ENCODE data around the gene PYY.
A peak's percentile ranks its signal among the peaks of the same experiment; 100 is the strongest.

PYY gene

DNA sequence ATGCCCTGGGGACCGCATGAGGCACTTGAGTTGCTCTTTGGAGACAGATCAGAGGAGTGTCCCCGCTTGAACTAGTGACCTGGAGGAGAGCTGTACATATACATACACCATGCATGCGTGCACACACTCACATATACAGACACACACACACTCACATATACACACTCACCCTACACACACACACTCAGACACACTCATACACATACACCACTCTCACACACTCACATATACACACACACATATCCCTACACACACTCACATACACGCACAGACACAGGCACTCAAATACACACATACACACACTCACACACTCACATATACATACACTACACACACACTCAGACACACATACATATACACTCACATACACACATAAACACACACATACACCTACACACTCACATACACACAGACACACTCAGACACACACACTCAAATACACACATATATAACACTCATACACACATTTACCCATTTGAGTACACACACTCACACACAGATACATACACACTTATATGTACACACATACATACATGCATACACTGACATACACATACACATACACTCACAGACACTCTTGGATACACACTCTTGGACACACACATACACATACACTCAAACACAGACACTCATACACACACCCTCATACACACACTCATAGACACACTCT lies 41.0 kb downstream of the PYY start:
- DNase-seq = no peak

DNA sequence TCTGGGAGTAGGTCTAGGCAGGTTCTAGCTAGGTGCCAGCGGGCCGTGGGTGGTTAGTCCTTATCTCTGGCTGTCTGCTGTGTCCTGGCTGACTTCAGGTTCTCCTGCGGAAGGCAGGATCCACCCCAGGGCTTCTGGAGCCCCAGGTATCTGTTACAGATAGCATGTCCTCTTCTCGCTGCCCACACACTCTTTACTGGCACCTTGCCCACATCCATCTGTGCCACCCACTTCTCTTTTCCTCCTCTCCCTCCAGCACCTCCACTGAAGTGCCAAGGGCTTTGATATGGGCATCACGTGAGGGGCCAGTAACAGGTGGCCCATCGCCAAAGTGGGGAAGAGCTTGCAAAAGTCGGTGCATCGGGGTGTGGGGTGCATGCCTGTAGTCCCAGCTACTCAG lies 41.8 kb downstream of the PYY start:
- no peak for DNase-seq

DNA sequence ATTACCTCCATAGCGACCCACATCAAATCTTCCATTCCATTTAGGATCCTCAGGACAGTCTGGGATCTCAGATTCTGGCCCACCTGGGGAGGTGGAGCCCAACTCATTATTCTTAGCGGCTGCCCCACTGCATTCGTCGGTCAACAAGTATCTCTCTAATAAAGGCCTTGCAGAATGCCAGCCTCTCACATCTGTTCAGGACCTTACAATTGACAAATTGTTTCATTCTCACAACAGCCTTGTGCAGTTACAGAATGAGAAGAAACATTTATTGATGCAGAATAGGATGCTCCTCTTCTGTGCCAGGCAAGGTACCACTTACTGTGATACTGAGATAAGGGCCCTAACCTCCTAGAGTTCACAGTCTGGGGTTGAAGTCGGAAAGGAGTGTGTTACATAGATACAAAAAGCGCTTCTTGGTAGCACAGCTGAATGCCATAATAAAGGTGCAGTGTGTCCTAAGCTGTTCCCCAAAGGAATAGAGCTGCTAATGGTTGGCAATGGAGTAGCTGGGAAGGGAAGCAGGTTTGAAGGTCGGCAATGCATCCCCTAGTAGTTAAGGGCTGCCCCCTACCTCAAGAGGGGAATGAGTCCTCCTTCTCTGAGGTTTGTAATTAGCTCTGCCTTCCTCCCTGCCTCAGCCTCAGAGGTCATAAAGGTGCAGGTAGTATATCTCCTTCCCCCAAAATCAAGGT lies 44.1 kb downstream of the PYY start:
- DNase-seq = no peak

GRCh38 chr17:43907998-43908721 lies 45.6 kb downstream of the PYY start:
- peak; percentile 85 for DNase-seq

DNA sequence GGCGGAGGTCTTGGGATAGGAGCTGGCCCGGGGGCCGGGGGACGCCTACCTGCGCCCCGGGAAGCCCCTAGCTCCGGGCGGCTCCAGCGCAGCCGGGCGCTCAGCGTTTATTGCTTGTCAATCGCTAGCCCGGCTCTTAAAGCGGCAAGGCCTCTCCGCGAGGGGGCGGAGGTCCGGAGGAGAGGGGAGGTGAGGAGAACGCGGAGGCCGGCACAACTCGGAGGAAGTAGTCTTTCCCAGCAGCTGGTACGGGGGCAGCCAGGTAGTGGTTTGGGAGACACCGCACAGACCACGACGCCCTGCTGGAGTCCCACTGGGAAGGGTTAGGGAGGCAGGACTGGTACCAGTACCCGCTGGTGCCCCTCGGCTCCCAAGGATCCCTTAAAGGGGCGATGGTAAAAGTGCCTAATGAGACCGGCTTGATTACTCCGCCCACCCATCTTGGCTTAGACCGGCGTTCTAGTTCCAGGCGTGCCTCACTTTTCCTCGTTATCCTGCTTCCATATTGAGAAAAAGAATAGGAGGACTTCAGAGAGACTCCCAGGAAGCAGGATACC lies 46.2 kb downstream of the PYY start, which contains the start of gene MPP2:
TSS of gene MPP2 (minus strand) at position 112 of the 557 bp plus-strand sequence. CDS start 3,076 bp downstream, outside the sequence.
- peak; percentile 64 for DNase-seq

DNA sequence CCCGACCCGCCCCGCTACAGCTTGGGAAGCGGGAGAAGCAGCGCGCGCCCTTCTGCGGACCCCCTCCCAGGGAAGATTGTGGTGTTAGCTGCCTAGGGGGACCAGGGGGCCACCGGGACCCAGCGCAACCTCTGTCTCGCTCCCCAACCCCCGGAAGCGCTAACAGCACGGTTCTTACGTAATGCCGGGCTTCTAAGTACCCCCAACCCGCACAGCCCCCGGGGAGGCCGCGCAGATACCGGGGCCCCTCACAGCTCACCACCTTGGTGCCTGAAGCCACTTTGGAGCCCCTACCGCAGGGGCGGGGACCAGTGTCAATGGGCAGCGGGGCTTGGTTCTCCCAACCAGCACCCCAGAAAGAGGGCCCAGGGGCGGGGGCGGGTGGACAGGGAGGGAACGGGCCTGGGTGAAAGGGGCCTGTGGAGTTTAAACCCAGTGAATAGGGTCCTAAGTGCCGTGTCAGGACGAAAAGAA lies 46.8 kb downstream of the PYY start:
- no peak for DNase-seq

GRCh38 chr17:43905985-43906852 lies 47.5 kb downstream of the PYY start:
- peak; percentile 65 for DNase-seq

DNA sequence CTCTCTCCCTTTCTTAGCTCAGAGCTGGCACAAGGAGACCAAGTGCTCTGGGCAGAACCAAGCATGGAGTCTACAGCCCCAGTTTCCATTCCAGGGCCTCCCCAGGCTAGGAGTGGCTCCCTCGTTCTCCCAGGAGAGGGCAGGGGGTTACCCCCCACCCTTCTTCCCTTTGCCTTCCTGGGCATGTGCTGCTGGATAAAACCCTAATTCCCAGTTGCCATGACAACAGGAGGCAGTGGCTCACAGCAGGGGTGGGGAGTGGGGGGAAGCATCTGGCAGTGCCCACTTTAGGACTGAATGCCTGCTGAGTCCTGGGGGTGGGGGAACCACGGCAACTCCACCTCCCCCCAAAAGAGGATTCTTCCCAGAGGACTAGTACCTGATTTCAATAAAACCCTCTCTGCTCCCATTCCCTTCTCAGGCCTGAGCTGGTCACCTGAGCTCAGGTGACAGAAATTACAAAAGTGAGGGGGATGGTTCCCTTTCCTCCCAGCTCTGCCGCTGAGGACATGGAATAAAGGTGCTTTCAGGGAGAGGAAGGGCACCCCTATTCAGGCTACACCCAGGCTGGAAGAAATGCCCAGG lies 48.2 kb downstream of the PYY start:
- DNase-seq = no peak

All from HCEC 1CT (cell line).